HEK293T (cell line): Measurements from ENCODE around the gene ALKBH3.

Experiments used
- BHLHE40 ChIP-seq: fragments of 450-650 bp; IDR thresholded peaks from 2 replicates; pipeline ENCODE4 v1.6.1; 2016; ENCODE audit warnings: mild to moderate bottlenecking, moderate library complexity, borderline replicate concordance
- FOXK2 ChIP-seq: fragments of 450-650 bp; IDR thresholded peaks from 2 replicates; pipeline ENCODE4 v1.6.1; 2016; ENCODE audit warnings: mild to moderate bottlenecking
- L3MBTL2 ChIP-seq: fragments of 450-650 bp; conservative IDR thresholded peaks from 2 replicates; pipeline ENCODE4 v1.6.1; 2016; ENCODE audit warnings: mild to moderate bottlenecking
- SP1 ChIP-seq: fragments of 450-650 bp; IDR thresholded peaks from 2 replicates; pipeline ENCODE4 v1.6.1; 2017
- SUZ12 ChIP-seq: fragments of 450-650 bp; IDR thresholded peaks from 2 replicates; pipeline ENCODE4 v1.6.1; 2016; ENCODE audit warnings: mild to moderate bottlenecking
- TF ChIP-seq, protein P1 (sequence below): fragments of 450-650 bp; IDR thresholded peaks from 2 replicates; pipeline ENCODE4 v1.6.1; 2016

DNA sequence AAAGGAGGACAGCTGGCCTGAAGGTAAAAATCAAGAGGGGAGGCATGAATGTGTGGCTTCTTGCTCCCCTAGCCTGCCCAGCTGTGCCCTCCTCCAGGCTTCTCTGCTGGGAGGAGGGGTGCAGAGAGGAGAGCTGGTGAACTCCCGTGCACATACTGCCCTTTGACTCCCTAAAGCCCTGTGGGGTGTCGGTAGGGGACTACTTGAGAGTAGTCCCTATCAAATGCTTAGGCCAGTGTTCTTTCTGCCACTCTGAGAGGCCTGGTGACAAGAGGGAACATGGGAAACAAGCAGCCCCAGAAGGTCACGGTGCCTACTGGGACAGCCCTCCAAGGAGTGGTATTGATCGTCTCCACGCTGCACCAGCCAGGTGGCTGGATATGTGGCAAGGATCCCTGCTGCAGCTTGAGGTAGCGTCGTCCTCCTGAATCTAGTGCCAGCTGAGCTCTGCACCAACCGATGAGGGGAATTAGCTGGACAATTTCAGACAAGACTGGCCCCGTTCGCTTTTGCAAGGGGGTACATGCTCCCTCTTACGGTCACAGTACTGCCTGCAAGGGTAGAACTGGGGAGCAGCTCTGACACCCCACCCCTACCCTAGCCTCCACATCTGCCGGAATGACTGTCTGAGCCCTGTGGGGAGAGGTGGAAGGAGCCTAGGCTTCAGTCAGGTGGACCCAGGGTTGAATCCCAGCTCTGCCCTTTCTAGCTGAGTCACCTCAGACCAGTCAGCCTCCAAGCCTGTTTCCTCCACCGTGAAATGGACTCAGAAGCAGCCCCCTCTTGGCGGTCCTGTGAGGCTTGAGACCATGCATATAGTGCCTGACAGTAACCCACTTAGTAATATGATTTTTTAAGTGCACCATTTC, 44.7 kb downstream of the ALKBH3 start:
- TF ChIP-seq FOXK2 (no peak), L3MBTL2 (no peak), SP1 (no peak), BHLHE40 (no peak), SUZ12 (no peak)
- TF ChIP-seq, protein P1, sequence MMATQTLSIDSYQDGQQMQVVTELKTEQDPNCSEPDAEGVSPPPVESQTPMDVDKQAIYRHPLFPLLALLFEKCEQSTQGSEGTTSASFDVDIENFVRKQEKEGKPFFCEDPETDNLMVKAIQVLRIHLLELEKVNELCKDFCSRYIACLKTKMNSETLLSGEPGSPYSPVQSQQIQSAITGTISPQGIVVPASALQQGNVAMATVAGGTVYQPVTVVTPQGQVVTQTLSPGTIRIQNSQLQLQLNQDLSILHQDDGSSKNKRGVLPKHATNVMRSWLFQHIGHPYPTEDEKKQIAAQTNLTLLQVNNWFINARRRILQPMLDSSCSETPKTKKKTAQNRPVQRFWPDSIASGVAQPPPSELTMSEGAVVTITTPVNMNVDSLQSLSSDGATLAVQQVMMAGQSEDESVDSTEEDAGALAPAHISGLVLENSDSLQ: no peak
